A673 (cell line): ENCODE results near the gene SERHL2. TPM values are rescaled to one million over a fixed set of nuclear protein-coding genes. Genes with fewer than 3 reads are reported as not detected.
A peak's percentile ranks its signal among the peaks of the same experiment; 100 is the strongest.

Source experiments
- BruUV-seq: library from RNA; stranded (reverse); fragments of 400-500 nt; replicated peaks from 2 replicates; lab custom pipeline; 2021; lab: Mats Ljungman, UMichigan
- CTCF ChIA-PET: fragments of 300-600 bp; sonication (Branson Sonifier 250); formaldehyde crosslinking; loops from one replicate; lab custom pipeline; 2022; ENCODE audit warnings: antibody characterized with exemption; lab: Charles Lee
- POLR2A ChIA-PET: fragments of 300-600 bp; sonication (Branson Sonifier 250); formaldehyde crosslinking; loops from one replicate; lab custom pipeline; 2022; ENCODE audit warnings: antibody characterized with exemption; ENCODE audit not compliant: low non-redundant PET; lab: Charles Lee
- DNase-seq: peaks from one replicate; pipeline ENCODE4 v3.0.0-alpha.2; 2015; ENCODE audit warnings: low spot score
- H3K27ac ChIP-seq: fragments of 200-600 bp; sonication (generic); 2 replicates; pipeline ENCODE4 v1.5.1; 2016; ENCODE audit warnings: mixed run types, low read depth, mild to moderate bottlenecking, mixed read lengths, antibody characterized with exemption, low read length; ENCODE audit not compliant: poor library complexity, severe bottlenecking
- H3K27me3 ChIP-seq: fragments of 200-600 bp; sonication (generic); replicated peaks from 2 replicates; pipeline ENCODE4 v1.6.1; 2017; ENCODE audit warnings: mixed run types, low read depth, mild to moderate bottlenecking, mixed read lengths, antibody characterized with exemption, low read length; ENCODE audit not compliant: insufficient read depth, poor library complexity
- H3K36me3 ChIP-seq: fragments of 200-600 bp; sonication (generic); 2 replicates; pipeline ENCODE4 v1.6.1; 2016; ENCODE audit warnings: mixed run types, mild to moderate bottlenecking, mixed read lengths, antibody characterized with exemption, low read length; ENCODE audit not compliant: insufficient read depth, poor library complexity, severe bottlenecking
- H3K4me1 ChIP-seq: fragments of 200-600 bp; sonication (generic); 2 replicates; pipeline ENCODE4 v1.6.1; 2017; ENCODE audit warnings: mixed run types, mild to moderate bottlenecking, mixed read lengths, antibody characterized with exemption, low read length; ENCODE audit not compliant: insufficient read depth, poor library complexity, severe bottlenecking
- H3K4me3 ChIP-seq: fragments of 200-600 bp; sonication (generic); 2 replicates; pipeline ENCODE4 v1.5.1; 2016; ENCODE audit warnings: low read depth, mixed run types, mild to moderate bottlenecking, mixed read lengths, low read length; ENCODE audit not compliant: poor library complexity, severe bottlenecking
- H3K9me3 ChIP-seq: fragments of 200-600 bp; sonication (generic); 2 replicates; pipeline ENCODE4 v1.6.1; 2016; ENCODE audit warnings: mixed run types, low read depth, mild to moderate bottlenecking, mixed read lengths, antibody characterized with exemption, low read length; ENCODE audit not compliant: poor library complexity, severe bottlenecking
- EZH2 ChIP-seq: fragments of 200-600 bp; sonication (generic); IDR thresholded peaks from 2 replicates; pipeline ENCODE4 v1.6.1; 2017; ENCODE audit warnings: borderline replicate concordance, low read depth, mild to moderate bottlenecking, mixed read lengths, antibody characterized with exemption, low read length; ENCODE audit not compliant: poor library complexity, severe bottlenecking
- intact Hi-C: fragments of 100-400 bp; cut with micrococcal nuclease; formaldehyde crosslinking; loops from one replicate; pipeline ENCODE4 v1.10.0; 2022; ENCODE audit not compliant: unreplicated experiment
- total RNA-seq: library from RNA; stranded (reverse); gene quantifications from 2 replicates; pipeline ENCODE4 v1.2.3, GENCODE V29; 2021
- TF ChIP-seq, protein P1 (sequence below): fragments of 300-800, 200-600 bp; sonication (generic); conservative IDR thresholded peaks from 2 replicates; pipeline ENCODE4 v1.5.1; 2017; ENCODE audit warnings: low read depth, mild to moderate bottlenecking, antibody characterized with exemption, low read length, moderate library complexity, mixed read lengths

Gene SERHL2
- total RNA-seq, 1 experiment from 2014 or later = 0.49 TPM

DNA sequence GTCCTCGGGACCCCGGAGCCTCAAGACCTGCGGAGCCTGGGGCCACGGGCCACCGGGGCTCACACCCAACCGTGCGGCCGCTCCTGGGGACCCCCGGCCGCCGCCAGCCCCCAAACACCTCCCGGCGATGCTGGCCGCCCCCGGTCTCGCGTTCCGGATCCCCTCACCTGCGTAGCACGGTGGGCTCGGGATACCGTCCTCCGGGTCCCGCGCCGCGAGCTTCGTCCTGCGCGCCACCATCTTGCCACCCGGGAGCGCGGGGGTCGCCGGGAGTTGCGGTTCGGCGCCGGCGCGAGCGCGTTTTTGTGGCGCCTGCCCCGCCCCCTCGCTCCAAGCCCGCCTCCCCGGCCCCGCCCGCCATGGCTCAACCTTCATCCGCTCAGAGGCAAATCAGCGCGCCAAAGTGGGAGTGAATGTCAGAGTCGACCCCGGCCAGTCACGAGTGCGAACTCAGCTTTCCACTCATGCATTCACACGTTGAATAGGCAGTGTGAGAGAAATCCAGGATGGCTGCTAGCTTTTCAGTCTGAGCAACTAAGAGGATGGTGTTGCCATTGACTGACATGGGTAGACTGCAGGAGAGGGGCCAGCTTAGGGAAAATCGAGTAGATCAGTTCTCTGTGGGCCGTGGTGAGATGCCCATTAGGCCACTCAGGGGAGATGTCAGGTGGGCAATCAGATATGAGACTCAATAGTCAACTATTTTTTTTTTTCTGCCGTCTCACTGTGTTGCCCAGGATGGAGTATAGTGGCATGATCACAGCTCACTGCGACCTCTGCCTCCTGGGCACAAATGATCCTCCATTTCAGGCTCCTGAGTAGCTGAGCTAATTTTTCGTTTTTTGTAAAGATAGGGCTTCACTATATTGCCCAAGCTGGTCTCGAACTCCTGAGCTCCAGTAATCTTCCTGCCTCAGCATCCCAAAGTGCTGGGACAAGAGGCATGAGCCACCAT is 28.3 kb downstream of the SERHL2 start:
- Histone ChIP-seq H3K36me3 (peaks cover 66% of the 10 kb centered on the region), H3K27ac (peak overlapping the region; percentile 81), H3K27me3 (no peaks in the 10 kb centered on the region), H3K4me3 (peak overlapping the region; percentile 74), H3K9me3 (no peaks in the 10 kb centered on the region), H3K4me1 (peaks cover 5% of the 10 kb centered on the region)
- ChIA-PET POLR2A (interaction anchor here (0.5 kb wide), 1 partner anchor 33 kb away, joined by 4 read pairs; the partner anchor contains the start of gene POLDIP3), CTCF (interaction anchor here (0.6 to 0.7 kb wide), 2 partner anchors 14 to 436 kb away, joined by 3 to 7 read pairs; no protein-coding TSS in a partner anchor)
- DNase-seq = peak; percentile 89
- TF ChIP-seq, protein P1, sequence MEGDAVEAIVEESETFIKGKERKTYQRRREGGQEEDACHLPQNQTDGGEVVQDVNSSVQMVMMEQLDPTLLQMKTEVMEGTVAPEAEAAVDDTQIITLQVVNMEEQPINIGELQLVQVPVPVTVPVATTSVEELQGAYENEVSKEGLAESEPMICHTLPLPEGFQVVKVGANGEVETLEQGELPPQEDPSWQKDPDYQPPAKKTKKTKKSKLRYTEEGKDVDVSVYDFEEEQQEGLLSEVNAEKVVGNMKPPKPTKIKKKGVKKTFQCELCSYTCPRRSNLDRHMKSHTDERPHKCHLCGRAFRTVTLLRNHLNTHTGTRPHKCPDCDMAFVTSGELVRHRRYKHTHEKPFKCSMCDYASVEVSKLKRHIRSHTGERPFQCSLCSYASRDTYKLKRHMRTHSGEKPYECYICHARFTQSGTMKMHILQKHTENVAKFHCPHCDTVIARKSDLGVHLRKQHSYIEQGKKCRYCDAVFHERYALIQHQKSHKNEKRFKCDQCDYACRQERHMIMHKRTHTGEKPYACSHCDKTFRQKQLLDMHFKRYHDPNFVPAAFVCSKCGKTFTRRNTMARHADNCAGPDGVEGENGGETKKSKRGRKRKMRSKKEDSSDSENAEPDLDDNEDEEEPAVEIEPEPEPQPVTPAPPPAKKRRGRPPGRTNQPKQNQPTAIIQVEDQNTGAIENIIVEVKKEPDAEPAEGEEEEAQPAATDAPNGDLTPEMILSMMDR = no peak
- no peak for TF ChIP-seq EZH2
- intact Hi-C loops = loop anchor here (2.0 kb wide), 1 partner anchor 33 kb away; the partner anchor contains the start of gene POLDIP3
- no TSS peak for BruUV-seq

DNA sequence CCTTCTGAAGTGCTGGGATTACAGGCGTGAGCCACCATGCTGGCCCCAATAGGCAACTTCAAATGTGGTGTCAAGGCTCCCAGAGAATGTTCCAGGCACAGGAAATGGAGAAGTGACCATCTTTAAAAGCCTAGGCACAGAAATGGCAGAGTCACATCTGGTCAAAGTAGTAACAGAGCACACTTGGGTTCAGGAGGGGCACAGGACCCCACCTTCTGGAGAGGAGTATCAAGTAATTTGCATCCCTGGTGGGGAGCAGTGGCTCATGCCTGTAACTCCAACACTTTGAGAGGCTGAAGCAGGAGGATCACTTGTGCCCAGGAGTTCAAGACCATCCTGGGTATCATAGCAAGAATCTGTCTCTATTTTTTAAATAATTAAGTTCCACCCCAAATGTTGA is 29.2 kb downstream of the SERHL2 start:
- no TSS peak for BruUV-seq
- CTCF ChIA-PET = no interaction called here
- no peak for DNase-seq
- POLR2A ChIA-PET = no interaction called here
- Histone ChIP-seq H3K4me1 (peaks cover 5% of the 10 kb centered on the region), H3K27me3 (no peaks in the 10 kb centered on the region), H3K27ac (peak overlapping the region; percentile 37), H3K4me3 (no peak overlapping the region), H3K36me3 (peaks cover 68% of the 10 kb centered on the region), H3K9me3 (no peaks in the 10 kb centered on the region)
- intact Hi-C loops = loop anchor here (2.0 kb wide), 1 partner anchor 32 kb away; the partner anchor contains the start of gene POLDIP3
- no peak for TF ChIP-seq EZH2
- TF ChIP-seq, protein P1 = no peak

DNA sequence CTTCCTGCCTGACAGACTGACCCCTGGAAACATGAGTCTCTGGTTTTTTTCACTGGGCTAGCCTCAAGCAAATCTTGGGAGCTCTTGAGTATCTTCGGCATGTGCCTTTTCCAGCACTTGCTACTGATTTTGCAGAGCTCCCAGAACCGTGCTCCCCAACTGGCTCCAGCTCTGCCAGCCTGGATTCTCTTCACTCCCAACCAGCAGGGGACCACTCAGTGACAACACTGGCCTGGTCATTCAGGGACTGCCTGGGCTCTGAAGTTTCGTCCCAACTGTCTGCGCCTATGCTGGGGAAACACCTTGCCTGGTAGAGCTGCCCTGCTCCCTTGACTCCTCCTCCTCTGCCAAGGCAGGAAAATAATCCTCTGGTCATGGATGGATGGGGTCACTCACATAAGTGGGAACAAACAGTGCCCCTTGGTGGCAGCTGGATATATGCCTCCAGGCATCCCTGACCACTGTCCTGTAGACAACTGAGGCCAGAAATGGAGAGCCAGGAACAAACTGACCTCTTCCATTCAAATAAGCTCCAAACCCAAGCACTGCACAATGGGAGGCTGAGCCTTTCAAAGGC is 30.7 kb downstream of the SERHL2 start:
- no peak overlapping the region for H3K4me3 ChIP-seq
- DNase-seq = no peak
- H3K27ac ChIP-seq = no peak overlapping the region
- H3K4me1 ChIP-seq = peaks cover 5% of the 10 kb centered on the region
- intact Hi-C loops = no loop called here
- H3K9me3 ChIP-seq = no peaks in the 10 kb centered on the region
- peaks cover 68% of the 10 kb centered on the region for H3K36me3 ChIP-seq
- CTCF ChIA-PET = no interaction called here
- TF ChIP-seq, protein P1 = no peak
- TF ChIP-seq EZH2 = no peak
- BruUV-seq = no TSS peak
- H3K27me3 ChIP-seq = no peaks in the 10 kb centered on the region
- POLR2A ChIA-PET = no interaction called here
